ENCODE data around the gene HMCN1.

- no peak for TF ChIP-seq CTCF (IDR thresholded peaks at IDR 0.05)
- no peak for TF ChIP-seq POLR2AphosphoS5 (IDR thresholded peaks at IDR 0.05; ENCODE audit: low read depth, low read length)
- TF ChIP-seq SIN3A (IDR thresholded peaks at IDR 0.05; ENCODE audit: borderline replicate concordance, insufficient read depth, low read depth, low read length) = no peak
- no peak for TF ChIP-seq REST (IDR thresholded peaks at IDR 0.05; ENCODE audit: insufficient read depth in 1 of 2, low read depth in 2 of 2, low read length in 1 of 2)
Observed at GRCh38 chr1:185874246-185874645, 140.1 kb downstream of the HMCN1 start.

All from Panc1 (cell line).